Measurements from ENCODE around the gene GLI1.

The GLI1 gene

DNA sequence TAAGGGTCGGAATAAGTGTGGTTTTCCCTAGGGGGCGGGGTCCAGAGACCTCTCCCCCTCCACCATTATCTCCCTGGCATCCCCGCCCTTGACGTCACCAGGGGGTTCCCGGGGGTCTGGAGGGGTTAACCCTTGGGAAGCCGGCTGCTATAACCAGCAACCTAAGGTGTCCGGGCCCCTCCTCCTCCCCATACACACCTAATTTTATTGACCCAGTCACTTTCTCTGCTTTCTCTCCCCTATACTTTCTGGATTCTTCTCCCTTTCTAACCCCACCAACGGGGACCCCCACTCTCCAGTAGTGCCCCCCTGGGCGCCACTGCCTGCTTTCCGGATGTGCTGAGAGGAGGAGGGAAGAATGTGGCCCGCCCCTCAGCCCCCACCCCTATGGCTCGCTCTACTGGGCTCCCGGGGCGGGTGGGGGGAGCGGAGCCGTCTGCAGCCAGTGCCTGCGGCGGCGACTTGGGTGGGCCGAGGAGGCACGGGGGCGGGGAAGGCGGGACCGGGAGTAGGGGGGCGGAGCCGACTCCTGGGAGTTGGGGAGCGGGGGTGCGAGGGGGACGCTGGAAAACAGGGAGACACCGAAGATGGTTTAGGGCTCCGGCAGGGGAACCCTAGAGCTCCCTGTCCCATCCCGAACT lies 1.8 kb downstream of the GLI1 start:
- DNase-seq (ENCODE audit: low read depth): no peak

DNA sequence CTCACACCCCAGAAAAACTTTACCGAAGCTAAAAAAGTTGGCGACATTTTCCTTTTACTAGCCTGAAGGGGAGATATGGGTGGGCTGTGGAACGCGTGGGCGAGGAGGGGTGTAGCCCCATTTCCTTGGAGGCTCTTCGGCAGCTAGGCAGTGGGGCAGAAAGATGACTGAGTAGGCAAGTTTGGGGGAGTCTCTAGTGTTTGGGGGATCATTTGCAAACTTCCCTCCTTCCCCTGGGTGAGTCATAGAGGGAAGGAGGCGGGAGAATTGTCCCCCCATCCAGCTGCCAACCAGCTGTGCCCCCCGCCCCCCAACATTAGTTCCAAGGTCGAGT lies 2.3 kb downstream of the GLI1 start:
- no peak for DNase-seq (ENCODE audit: low read depth)

DNA sequence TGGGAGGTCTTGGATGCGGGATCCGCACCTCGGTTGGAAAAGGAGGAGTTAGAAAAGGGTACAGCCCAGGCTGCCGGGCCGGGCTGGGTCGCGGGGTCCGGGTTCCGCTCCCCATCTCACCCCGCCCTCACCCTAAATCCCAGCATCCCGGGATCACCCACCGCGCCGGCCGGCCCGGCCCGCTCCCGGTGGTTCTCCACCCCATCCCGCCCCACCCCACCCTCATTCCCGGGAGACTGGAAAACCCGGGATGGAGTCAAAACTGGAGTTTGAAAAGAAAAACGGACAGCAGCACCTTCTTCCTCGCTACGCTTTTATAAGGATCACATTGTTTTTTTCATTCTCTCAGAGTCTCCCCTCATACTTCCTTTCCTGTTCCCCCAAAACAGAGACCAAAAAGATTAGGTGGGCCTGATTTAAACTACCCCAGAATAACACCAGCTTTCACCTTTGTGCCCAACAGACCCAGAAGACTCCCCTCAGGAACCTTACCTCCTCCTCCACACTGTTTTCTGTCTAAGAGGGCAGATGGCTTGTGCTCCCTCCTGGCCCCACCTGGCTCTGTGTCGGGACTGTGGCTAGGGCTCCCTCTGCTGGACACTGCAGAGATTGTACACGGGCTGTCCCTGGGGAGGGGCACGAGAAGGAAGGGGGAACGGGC lies 2.8 kb downstream of the GLI1 start:
- peak; percentile 79 for DNase-seq (ENCODE audit: low read depth)

DNA sequence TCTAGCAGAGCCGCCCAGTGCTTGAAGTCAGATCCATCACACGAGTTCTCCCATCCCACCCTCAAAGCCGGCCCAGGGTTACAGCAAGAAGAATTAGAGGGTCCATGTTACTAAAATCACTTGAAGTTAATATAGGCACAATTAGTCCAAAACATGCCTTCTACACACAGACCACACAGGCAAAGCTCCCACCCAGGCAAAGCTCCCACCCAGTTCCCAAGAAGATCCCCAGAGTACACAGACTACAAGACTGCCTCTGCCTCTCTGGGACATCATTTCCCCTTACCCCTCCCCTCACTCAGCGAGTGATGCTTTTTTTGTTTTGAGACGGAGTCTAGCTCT lies 3.3 kb downstream of the GLI1 start:
- no peak for DNase-seq (ENCODE audit: low read depth)

DNA sequence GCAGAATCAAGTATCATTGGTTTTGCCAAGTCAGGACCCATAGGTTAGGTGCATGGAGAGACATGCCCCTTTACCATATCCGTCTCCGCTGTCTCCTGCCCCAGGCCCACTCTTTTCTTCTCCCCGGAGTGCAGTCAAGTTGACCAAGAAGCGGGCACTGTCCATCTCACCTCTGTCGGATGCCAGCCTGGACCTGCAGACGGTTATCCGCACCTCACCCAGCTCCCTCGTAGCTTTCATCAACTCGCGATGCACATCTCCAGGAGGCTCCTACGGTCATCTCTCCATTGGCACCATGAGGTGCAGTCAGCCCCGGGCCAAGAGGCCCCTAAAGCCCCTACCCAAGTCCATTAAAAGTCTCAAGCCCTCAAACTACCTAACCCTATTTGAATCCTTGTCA lies 5.0 kb downstream of the GLI1 start:
- no peak for DNase-seq (ENCODE audit: low read depth)

DNA sequence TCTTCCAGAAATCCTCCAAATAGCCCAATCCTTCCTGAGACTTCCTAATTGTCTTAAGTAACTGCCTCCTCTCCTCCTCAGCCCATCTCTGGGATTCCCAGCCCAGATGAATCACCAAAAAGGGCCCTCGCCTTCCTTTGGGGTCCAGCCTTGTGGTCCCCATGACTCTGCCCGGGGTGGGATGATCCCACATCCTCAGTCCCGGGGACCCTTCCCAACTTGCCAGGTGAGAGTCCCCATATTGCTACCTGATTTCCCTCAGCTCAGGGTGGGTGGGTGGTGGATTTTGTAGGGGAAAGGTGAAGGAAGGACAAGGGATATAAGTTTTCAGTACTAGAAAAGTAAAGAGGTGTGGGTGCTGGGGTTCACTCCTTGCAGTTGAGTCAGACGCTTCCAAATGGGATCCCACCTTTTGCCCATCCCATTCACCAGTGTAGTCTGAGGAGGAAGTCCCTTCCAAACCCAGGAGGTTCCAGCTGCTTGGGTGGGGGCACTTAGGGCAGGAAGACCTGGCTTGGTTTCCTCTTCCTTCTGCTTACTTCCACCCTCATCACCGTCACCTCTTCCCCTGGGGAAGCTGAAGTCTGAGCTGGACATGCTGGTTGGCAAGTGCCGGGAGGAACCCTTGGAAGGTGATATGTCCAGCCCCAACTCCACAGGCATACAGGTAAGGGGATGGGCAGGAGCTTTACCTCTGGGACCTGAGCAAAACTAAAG lies 5.6 kb downstream of the GLI1 start:
- no peak for DNase-seq (ENCODE audit: low read depth)

DNA sequence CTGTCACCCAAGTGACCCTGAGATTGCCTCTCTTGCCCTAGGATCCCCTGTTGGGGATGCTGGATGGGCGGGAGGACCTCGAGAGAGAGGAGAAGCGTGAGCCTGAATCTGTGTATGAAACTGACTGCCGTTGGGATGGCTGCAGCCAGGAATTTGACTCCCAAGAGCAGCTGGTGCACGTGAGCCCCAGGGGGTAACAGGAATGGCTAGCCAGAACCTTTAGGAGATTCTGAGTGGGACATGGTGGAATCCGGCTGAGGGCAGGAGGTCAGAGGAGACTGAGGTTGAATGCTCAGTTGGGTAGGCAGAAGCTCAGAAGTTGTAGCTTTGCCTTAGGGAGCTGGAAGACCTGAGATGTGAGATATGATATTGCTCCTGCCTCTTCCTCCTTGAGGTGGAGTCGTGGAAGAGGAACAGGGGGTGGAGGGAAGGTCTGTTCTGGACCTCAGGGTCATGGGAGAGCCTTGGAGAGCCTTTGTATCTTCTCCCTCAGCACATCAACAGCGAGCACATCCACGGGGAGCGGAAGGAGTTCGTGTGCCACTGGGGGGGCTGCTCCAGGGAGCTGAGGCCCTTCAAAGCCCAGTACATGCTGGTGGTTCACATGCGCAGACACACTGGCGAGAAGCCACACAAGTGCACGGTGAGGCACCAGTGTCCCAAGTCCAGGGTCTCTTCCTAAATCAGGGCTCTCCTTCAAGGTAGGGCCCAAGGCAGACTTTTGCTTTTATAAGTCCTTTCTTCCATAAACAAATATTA lies 6.3 kb downstream of the GLI1 start:
- no peak for DNase-seq (ENCODE audit: low read depth)

DNA sequence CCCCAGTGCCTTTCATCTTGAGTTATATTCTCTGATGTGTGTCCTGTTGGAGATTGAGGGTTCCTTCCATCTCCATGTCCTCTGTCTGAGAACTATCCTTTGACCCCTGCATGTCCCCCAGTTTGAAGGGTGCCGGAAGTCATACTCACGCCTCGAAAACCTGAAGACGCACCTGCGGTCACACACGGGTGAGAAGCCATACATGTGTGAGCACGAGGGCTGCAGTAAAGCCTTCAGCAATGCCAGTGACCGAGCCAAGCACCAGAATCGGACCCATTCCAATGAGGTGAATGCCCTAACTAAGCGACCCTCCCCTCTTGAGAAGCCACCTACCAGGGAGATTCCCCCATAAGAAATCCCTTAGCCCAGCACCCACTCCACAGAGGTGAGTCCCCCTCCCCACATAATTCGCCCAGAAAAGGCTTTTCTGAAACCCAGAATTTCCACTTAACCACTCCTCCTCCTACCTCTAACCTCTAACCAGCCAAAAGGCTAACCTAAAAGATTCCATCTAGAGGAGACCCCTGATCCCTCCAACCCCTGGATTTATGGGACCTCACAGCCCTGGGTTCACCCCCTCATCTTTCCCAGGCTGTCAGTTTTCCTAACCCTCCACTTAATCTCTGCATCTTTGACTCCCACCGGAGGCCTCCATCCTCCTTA lies 7.8 kb downstream of the GLI1 start:
- no peak for DNase-seq (ENCODE audit: low read depth)

DNA sequence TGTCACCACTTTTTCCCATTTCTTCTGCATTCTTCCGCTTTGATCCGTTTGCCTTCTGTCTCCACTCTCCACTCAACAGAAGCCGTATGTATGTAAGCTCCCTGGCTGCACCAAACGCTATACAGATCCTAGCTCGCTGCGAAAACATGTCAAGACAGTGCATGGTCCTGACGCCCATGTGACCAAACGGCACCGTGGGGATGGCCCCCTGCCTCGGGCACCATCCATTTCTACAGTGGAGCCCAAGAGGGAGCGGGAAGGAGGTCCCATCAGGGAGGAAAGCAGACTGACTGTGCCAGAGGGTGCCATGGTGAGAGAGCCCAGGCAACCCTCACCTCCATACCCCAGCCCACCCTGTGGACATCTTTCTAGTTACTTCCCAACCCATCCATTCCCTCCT lies 8.3 kb downstream of the GLI1 start:
- DNase-seq (ENCODE audit: low read depth): no peak

DNA sequence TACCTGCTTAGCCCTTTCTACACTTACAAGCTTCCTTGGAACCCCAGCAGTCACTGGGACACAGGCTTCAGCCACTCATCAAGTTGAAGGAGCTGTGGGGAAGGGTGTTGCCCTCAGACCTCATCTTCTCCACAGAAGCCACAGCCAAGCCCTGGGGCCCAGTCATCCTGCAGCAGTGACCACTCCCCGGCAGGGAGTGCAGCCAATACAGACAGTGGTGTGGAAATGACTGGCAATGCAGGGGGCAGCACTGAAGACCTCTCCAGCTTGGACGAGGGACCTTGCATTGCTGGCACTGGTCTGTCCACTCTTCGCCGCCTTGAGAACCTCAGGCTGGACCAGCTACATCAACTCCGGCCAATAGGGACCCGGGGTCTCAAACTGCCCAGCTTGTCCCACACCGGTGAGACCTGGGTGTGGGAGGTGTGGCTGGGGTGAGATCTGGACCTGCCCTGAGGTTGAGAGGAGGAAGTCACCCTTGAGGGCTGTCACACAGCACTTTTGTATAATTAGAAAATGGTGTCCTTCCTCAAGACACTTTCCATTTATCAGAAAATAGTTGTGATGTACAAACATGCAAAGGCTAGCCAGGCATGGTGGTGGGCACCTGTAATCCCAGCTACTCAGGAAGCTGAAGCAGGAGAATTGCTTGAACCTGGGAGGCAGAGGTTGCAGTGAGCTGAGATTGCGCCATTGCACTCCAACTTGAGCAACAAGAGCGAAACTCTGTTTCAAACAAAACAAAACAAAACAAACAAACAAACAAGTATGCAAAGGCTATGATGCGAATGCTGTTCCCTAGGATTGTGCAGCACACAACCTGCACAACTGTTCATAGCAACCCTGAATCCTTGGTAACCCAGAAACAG lies 9.9 kb downstream of the GLI1 start:
- DNase-seq (ENCODE audit: low read depth): no peak

DNA sequence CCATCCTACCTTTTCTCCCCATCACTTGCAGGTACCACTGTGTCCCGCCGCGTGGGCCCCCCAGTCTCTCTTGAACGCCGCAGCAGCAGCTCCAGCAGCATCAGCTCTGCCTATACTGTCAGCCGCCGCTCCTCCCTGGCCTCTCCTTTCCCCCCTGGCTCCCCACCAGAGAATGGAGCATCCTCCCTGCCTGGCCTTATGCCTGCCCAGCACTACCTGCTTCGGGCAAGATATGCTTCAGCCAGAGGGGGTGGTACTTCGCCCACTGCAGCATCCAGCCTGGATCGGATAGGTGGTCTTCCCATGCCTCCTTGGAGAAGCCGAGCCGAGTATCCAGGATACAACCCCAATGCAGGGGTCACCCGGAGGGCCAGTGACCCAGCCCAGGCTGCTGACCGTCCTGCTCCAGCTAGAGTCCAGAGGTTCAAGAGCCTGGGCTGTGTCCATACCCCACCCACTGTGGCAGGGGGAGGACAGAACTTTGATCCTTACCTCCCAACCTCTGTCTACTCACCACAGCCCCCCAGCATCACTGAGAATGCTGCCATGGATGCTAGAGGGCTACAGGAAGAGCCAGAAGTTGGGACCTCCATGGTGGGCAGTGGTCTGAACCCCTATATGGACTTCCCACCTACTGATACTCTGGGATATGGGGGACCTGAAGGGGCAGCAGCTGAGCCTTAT lies 10.8 kb downstream of the GLI1 start:
- DNase-seq (ENCODE audit: low read depth): no peak

DNA sequence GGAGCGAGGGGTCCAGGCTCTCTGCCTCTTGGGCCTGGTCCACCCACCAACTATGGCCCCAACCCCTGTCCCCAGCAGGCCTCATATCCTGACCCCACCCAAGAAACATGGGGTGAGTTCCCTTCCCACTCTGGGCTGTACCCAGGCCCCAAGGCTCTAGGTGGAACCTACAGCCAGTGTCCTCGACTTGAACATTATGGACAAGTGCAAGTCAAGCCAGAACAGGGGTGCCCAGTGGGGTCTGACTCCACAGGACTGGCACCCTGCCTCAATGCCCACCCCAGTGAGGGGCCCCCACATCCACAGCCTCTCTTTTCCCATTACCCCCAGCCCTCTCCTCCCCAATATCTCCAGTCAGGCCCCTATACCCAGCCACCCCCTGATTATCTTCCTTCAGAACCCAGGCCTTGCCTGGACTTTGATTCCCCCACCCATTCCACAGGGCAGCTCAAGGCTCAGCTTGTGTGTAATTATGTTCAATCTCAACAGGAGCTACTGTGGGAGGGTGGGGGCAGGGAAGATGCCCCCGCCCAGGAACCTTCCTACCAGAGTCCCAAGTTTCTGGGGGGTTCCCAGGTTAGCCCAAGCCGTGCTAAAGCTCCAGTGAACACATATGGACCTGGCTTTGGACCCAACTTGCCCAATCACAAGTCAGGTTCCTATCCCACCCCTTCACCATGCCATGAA lies 11.5 kb downstream of the GLI1 start:
- no peak for DNase-seq (ENCODE audit: low read depth)

DNA sequence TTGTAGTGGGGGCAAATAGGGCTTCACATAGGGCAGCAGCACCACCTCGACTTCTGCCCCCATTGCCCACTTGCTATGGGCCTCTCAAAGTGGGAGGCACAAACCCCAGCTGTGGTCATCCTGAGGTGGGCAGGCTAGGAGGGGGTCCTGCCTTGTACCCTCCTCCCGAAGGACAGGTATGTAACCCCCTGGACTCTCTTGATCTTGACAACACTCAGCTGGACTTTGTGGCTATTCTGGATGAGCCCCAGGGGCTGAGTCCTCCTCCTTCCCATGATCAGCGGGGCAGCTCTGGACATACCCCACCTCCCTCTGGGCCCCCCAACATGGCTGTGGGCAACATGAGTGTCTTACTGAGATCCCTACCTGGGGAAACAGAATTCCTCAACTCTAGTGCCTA lies 12.1 kb downstream of the GLI1 start:
- DNase-seq (ENCODE audit: low read depth): no peak

DNA sequence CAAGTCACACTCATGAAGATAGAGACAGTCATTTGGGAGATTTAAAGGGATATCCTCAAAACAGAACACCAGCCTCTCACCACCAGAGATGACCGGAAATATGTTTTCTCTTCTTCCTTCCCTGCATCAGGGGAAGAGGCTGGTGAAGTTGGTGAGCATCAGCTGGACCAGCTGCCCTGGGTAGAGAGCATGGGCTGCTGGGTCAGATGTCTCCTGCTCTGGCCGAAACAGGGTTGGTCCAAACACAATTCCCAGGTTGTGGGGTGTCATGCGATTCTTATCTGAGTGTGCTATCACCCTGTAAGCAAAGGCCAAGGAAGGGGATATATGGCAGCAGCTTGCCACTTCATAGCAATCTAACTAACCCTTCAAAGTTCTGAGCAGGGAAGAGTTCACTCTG lies 12.8 kb downstream of the GLI1 start:
- DNase-seq (ENCODE audit: low read depth): no peak

DNA sequence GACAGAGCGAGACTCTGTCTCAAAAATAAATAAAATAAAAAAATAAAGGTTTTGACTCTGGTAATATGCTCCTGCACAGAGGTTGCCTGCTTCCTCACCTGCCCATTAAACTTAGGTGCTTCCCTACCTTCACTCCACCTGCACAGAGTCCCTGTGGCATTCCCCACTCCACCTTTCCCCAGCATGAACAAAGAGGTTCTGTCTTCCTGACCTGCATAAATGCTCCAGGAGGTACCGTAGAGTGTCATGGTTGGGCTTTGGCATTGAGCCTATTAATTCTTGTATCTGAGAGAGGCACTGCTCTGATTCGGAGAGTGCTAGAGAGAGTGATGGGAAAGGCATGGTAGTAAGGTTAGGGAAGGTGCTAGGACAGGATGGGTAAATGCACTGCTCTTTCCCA lies 13.8 kb downstream of the GLI1 start:
- no peak for DNase-seq (ENCODE audit: low read depth)

DNA sequence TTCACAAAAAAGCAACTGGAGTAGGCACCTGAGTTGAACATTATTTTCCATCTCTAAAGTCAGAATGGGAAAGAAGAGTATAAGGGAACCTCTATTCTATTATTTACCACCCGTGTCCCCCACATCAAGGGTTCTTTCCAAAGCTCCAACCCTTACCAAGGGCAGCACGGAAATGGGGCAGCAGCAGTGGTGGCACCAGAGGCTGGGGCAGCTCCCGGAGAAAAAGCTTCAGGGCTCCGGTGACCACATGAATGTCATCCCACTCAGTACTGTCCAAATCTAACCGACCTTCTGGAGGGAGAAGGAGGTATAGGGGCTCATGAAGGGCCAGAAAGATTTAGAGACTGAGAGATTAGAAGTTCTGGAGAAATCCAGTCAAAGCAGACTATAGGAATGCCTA lies 14.3 kb downstream of the GLI1 start:
- no peak for DNase-seq (ENCODE audit: low read depth)

DNA sequence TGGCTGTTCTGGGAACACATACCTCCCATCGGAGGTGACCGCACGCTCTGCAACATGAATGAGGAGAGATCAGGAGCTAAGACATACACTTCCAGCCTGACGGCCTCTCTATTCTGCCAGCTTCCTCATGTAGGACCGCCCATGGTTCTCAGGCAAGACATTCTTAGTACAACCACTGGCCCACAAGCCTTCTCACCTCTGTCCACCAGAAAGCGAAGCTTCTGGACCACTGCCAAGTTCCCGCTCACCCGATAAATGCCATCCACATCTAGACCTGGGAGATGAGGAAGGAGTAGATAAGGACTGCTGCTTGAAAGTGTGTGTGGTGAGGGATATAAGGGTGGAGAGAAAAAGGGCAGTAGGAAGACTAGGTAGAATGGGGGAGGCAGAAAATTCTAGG lies 14.8 kb downstream of the GLI1 start:
- no peak for DNase-seq (ENCODE audit: low read depth)

DNA sequence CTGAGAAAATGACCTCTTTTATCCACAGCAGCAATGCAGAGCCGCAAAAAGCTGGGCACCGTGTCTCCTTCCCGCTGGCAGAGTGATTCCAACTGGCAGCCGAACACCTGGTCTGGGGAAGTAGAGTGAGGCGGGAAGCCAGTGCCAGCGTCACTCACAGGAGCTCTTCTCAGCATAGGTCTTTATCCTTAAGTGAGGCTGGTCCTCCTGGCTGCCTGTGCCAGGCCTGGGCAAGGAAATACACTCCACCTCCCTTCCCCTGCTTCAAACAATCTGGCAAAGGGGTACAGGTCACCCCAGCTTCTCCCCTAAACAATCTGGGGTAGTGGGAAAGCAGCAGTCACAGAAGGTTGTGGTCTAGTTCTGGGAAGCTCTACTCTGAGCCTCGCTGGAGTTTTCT lies 15.3 kb downstream of the GLI1 start:
- DNase-seq (ENCODE audit: low read depth): no peak

DNA sequence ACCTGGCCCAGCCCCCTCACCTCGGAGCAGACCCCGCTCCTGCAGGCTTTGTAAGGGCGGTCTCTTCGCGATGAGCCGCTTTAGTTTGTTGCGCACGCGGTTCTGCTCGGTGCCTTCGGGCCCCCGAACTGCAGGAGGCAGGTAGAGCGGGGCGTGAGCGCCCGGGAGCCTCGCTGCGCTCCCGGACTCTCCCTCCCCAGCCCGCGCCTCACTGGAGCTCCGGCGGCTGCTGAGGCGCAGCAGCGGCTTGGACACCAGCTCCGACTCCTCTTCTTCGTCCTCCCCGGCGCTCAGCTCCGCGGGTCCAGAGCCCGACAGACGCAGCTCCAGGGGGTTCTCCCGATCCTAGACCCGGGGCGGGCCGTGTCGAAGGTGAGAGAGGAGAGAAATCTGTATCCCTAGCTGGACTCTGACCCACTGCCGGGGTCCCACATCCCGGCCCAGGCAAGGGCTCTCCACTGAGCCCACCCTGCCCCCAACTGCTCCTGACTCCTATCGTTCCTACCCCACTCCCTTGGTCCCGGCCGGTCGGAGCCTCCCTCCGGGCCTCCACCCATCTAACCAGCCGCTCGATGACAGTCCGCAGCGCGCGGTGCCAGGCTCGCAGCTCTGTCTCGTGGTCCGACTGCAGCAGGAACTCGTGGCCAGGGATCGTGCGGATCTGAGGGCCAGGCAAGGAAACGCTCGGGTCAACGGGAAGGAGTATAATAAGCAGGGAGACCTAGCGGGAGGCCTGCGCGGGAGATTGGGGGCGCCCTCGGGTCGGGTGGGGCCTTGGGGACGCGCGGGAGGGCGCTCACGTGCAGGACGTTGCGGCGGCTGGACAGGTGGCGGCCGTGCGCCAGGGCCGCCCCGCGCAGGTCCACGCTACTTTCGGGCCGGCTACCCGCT lies 15.9 kb downstream of the GLI1 start:
- DNase-seq (ENCODE audit: low read depth): no peak
